Mucosa of descending colon (tissue), 3 donors: ENCODE data around the gene VPS13D. TPM values are rescaled to one million over a fixed set of nuclear protein-coding genes. Genes with fewer than 3 reads are reported as not detected.
"Not testable (repeated sequence)": the region's sequence is repeated elsewhere in the genome, so short reads cannot be mapped to it uniquely, and the experiment has no call there.

Source experiments
- ATAC-seq: fragments of 200-7000 bp; cut with Tn5 transposase; one replicate; pipeline ENCODE4 v1.9.1; 2020; ENCODE audit warnings: mild to moderate bottlenecking, moderate library complexity
- DNase-seq, 3 donors: peaks; one replicate each; pipeline ENCODE4 v3.0.0-alpha.2; 2020
- H3K36me3 ChIP-seq: fragments of 200-600 bp; one replicate; pipeline ENCODE4 v1.8.0; 2021; ENCODE audit warnings: low read depth, mild to moderate bottlenecking
- H3K4me1 ChIP-seq: fragments of 200-600 bp; one replicate; pipeline ENCODE4 v1.8.0; 2021; ENCODE audit warnings: low read depth, mild to moderate bottlenecking
- H3K4me3 ChIP-seq: fragments of 200-600 bp; one replicate; pipeline ENCODE4 v1.8.0; 2021; ENCODE audit warnings: mild to moderate bottlenecking
- H3K9me3 ChIP-seq: fragments of 200-600 bp; one replicate; pipeline ENCODE4 v1.8.0; 2021; ENCODE audit warnings: mild to moderate bottlenecking
- CTCF ChIP-seq: fragments of 200-600 bp; IDR thresholded peaks from one replicate; pipeline ENCODE4 v1.8.0; 2022; ENCODE audit warnings: antibody characterized with exemption, mild to moderate bottlenecking
- intact Hi-C, 2 donors: fragments of 100-400 bp; cut with DNase I in 1 of 2; cut with micrococcal nuclease in 1 of 2; formaldehyde crosslinking; loops; one replicate each; pipeline versions ENCODE4 v1.11.0 to v1.11.1; 2022; cut with DNase I, micrococcal nuclease
- total RNA-seq, 3 donors: library from RNA; stranded (reverse); fragmentation: NEBNext Ultra II Directional in 2 of 3; extraction: Animal tissue kit (Norgen Biotek cat#: 25700) in 2 of 3; gene quantifications; one replicate each; pipeline versions ENCODE4 v1.2.1 to v1.2.4, GENCODE V29; 2021 to 2023
- donor health status: DM: no; HTN: no; CAD: no; lungs with moderate emphysema.
- donor health status: DM: no; HTN: no; CAD: no.
- donor health status: DM: no; HTN: yes; CAD: no.

The VPS13D gene
- total RNA-seq, 3 donors from 2014 or later: 70.1 to 96.6 (median 96.6) TPM

- Histone ChIP-seq H3K4me1 (no peaks in the 10 kb centered on the region), H3K4me3 (no peak overlapping the region), H3K9me3 (no peaks in the 10 kb centered on the region), H3K36me3 (no peaks in the 10 kb centered on the region)
- ATAC-seq: no peak
- DNase-seq: no peak
- intact Hi-C loops: loop anchor here in 1 of 2 donors (10.0 kb wide), 1 partner anchor 304 kb away; no protein-coding TSS in a partner anchor
- no peak for TF ChIP-seq CTCF
Measured at GRCh38 chr1:12320486-12320885, 90.7 kb downstream of the VPS13D start.

- TF ChIP-seq CTCF: no peak
- no peak for ATAC-seq
- no peaks in the 10 kb centered on the region for H3K9me3 ChIP-seq
- DNase-seq: no peak
- H3K4me3 ChIP-seq: no peak overlapping the region
- H3K36me3 ChIP-seq: no peaks in the 10 kb centered on the region
- H3K4me1 ChIP-seq: no peaks in the 10 kb centered on the region
- intact Hi-C loops: loop anchor here in 1 of 2 donors (10.0 kb wide), 1 partner anchor 300 kb away; no protein-coding TSS in a partner anchor
Measured at GRCh38 chr1:12324423-12324822, 94.6 kb downstream of the VPS13D start.

DNA sequence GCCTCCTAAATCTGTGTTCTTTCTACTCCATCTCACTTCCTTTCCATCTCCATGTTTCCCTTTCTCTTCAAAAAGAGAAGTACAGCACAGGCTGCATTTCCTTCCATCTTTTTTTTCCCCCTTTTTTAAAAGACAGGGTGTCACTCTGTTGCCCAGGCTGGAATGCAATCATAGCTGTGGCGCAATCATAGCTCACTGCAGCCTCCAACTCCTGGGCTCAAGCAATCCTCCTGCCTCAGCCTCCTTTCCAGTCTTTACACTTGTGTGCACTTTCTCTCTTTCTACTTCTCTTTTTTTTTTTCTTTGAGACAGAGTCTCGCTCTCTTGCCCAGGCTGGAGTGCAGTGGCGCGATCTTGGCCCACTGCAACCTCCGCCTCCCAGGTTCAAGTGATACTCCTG is 95.1 kb downstream of the VPS13D start:
- not testable (repeated sequence) for ATAC-seq, H3K4me1 ChIP-seq, H3K9me3 ChIP-seq, H3K36me3 ChIP-seq, H3K4me3 ChIP-seq, DNase-seq
- intact Hi-C loops: loop anchor here in 1 of 2 donors (10.0 kb wide), 1 partner anchor 300 kb away; no protein-coding TSS in a partner anchor

DNA sequence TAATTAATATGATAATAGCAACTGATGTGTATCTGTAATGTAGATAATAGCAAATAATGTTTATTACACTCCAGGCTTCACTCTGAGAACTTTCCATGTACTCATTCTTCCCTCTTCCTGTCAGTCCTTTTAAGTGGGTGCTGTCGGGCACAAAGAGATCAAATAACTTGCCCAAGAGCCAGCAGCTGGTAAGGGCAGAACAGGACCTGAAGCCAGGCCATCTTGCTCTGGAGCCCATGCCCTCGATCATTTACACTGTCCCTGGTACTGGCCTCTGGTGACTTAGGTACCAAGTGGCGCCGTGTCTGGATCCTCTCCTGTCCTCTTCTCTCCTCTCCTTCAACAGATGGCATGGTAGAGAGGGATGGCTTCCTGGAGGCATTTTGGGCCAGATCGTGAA is 97.2 kb downstream of the VPS13D start:
- no peak for ATAC-seq
- DNase-seq: no peak
- H3K9me3 ChIP-seq: no peaks in the 10 kb centered on the region
- no peaks in the 10 kb centered on the region for H3K4me1 ChIP-seq
- no peak for TF ChIP-seq CTCF
- H3K4me3 ChIP-seq: no peak overlapping the region
- intact Hi-C loops: loop anchor here in 1 of 2 donors (10.0 kb wide), 1 partner anchor 298 kb away; no protein-coding TSS in a partner anchor
- H3K36me3 ChIP-seq: no peaks in the 10 kb centered on the region

GRCh38 chr1:12327566-12327965 is 97.7 kb downstream of the VPS13D start:
- Histone ChIP-seq H3K36me3 (no peaks in the 10 kb centered on the region), H3K4me3 (no peak overlapping the region), H3K9me3 (no peaks in the 10 kb centered on the region), H3K4me1 (no peaks in the 10 kb centered on the region)
- no peak for DNase-seq
- no peak for TF ChIP-seq CTCF
- intact Hi-C loops: loop anchor here in 1 of 2 donors (10.0 kb wide), 1 partner anchor 297 kb away; no protein-coding TSS in a partner anchor
- ATAC-seq: no peak

GRCh38 chr1:12333036-12333785 is 103.4 kb downstream of the VPS13D start:
- no peak for DNase-seq
- intact Hi-C loops: no loop called here
- H3K36me3 ChIP-seq: peaks cover 8% of the 10 kb centered on the region
- TF ChIP-seq CTCF: no peak
- H3K4me1 ChIP-seq: no peaks in the 10 kb centered on the region
- no peaks in the 10 kb centered on the region for H3K9me3 ChIP-seq
- H3K4me3 ChIP-seq: no peak overlapping the region
- ATAC-seq: no peak
